LNCaP clone FGC (cell line): Measurements from ENCODE around the gene SORT1.

Source experiments
- DNase-seq: peaks from one replicate; pipeline ENCODE4 v3.0.0-alpha.2; 2011; ENCODE audit warnings: low read depth
- H3K4me3 ChIP-seq: 2 replicates; pipeline ENCODE4 v1.5.1; 2011; ENCODE audit warnings: mild to moderate bottlenecking, low read depth, low read length, control low read depth
- CTCF ChIP-seq: IDR thresholded peaks from 2 replicates; pipeline ENCODE4 v1.5.1; 2012; ENCODE audit warnings: mild to moderate bottlenecking; ENCODE audit not compliant: control insufficient read depth, insufficient read depth; ENCODE audit errors: extremely low read depth

Gene SORT1

DNA sequence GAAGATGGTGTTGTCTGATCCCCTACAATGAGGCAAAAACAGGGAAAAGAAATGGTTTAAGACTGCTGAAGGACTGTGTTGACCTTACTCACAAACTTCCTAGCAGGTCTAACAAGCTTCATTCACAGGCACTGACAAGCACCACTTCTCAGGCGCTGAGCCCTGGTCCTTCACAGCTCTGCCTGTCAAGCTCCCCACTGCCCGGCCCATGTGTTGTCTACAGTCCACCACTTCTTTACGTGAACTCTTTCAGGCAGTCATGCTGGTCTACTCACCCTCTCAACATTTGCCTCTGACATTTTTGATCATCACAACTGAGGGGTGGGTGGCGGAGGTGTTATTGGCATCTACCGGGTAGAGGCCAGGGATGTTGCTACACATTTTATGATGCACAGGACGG lies 50.2 kb downstream of the SORT1 start:
- no peak for TF ChIP-seq CTCF
- DNase-seq = no peak
- H3K4me3 ChIP-seq = no peak overlapping the region

DNA sequence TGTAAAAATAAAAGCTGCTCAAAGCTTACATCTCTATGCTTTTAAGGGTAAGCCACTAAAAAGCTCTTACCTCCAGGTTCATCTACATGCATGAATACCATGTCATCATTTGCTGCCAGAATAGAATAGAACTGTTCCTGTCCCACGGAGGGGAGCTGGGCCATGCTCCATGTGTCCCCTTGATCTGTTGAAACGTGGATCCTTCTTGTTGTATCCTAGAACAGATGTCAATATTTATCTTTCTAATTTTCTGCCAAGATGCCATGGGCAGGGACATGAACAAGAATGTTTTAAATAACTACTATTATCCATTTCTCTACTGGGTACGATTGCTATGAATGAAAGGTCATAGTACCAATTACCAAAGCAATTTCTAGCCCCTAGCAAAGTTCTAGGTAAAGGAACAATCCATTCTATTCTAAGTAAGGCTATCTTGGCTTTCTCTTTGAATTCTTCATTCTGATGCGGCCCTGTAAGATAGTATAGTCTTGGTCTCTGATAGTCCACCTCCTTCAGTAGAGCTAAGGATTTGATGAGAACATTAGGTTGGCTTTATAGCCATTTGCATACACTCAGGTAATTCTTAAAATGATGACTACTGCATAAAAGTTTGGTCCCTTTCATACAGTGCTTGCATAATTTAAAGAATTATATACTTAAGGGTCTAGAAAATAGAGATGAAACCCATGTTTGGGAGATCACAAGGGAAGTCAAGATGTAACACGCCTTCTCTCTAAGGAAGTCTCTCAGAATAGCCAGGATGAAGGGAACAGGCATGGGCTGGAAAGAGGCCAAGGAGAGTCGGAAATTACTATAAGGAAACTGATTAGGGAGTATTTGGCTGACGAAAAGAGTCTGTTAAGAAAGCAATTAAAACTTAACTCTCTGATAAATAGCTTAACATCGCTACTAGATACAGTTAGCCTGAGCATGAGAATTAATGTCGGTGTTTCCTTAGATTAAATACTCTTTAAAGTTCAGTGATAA lies 55.5 kb downstream of the SORT1 start:
- no peak overlapping the region for H3K4me3 ChIP-seq
- TF ChIP-seq CTCF = no peak
- DNase-seq = no peak

DNA sequence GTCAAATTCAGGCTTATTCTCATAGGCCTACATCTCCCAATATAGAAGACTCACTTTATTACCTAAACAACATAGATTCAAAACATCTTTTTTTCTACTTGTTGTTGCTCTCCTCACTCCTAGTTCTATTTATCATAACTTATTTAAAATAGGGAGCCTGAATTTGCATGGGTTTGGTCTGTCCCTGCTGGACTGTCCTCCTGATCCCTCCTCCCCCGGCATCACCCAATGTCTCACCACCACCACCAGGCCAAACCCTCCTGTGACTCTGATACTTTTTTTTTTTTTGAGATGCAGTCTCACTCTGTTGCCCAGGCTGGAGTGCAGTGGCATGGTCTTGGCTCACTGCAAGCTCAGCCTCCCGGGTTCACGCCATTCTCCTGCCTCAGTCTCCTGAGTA lies 59.1 kb downstream of the SORT1 start:
- TF ChIP-seq CTCF = no peak
- H3K4me3 ChIP-seq = no peak overlapping the region
- DNase-seq = no peak

- H3K4me3 ChIP-seq = no peak overlapping the region
- TF ChIP-seq CTCF = no peak
- DNase-seq = no peak
Observed at GRCh38 chr1:109338091-109338490, 59.6 kb downstream of the SORT1 start.

GRCh38 chr1:109335091-109335490 lies 62.6 kb downstream of the SORT1 start:
- TF ChIP-seq CTCF = no peak
- H3K4me3 ChIP-seq = no peak overlapping the region
- no peak for DNase-seq

DNA sequence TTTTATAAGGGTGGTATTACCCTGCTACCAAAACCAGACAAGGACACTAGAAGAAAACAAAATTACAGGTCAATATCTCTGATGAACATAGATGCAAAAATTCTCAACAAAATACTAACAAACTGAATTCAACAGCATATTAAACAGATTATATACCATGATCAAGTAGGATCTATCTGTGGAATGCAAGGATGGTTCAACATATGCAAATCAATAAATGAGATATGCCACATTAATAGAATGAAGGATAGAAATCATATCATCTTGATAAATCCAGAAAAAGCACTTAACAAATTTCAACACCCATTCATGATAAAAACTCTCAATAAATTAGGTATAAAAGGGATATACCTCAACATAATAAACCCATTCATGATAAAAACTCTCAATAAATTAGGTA lies 66.6 kb downstream of the SORT1 start:
- no peak for TF ChIP-seq CTCF
- DNase-seq = no peak
- no peak overlapping the region for H3K4me3 ChIP-seq
